GM12878 (cell line): ENCODE measurements around the gene FASTK. TPM values are rescaled to one million over a fixed set of nuclear protein-coding genes. Genes with fewer than 3 reads are reported as not detected.

ENCODE experiments used
- ATAC-seq: fragments of 200-7000 bp; cut with Tn5 transposase; 3 replicates; pipeline ENCODE4 v1.9.1; 2020; ENCODE audit warnings: mild to moderate bottlenecking, moderate library complexity
- BruUV-seq: library from RNA; stranded (reverse); fragments of 400-500 nt; replicated peaks from 2 replicates; lab custom pipeline; 2021; lab: Mats Ljungman, UMichigan
- CTCF ChIA-PET: fragments of 300-600 bp; sonication (Branson Sonifier 250); formaldehyde crosslinking; extraction: SDS; loops from one replicate; lab custom pipeline; 2021; ENCODE audit warnings: inconsistent platforms; lab: Yijun Ruan, JAX
- POLR2A ChIA-PET: fragments of 350-600 bp; formaldehyde crosslinking; extraction: SDS; loops from one replicate; lab custom pipeline; 2021; ENCODE audit warnings: inconsistent platforms; lab: Charles Lee
- RAD21 ChIA-PET: fragments of 300-600 bp; sonication (Branson Sonifier 250); formaldehyde crosslinking; loops from one replicate; lab custom pipeline; 2023; ENCODE audit warnings: antibody characterized with exemption; ENCODE audit not compliant: unreplicated experiment; lab: Charles Lee
- SMC1A ChIA-PET: fragments of 300-600 bp; sonication (Branson Sonifier 250); formaldehyde crosslinking; loops from one replicate; lab custom pipeline; 2023; ENCODE audit not compliant: unreplicated experiment, uncharacterized antibody; lab: Charles Lee
- DNase-seq: peaks from one replicate; pipeline ENCODE4 v3.0.0-alpha.2; 2011; ENCODE audit warnings: low read depth, low spot score
- FAIRE-seq: peaks from 3 replicates; lab custom pipeline; 2011; peaks lifted over from hg19 to GRCh38; lab: Jason Lieb, UNC
- H2AFZ ChIP-seq: 2 replicates; pipeline ENCODE4 v1.6.0; 2011; ENCODE audit warnings: low read depth, low read length, control low read depth; ENCODE audit not compliant: control insufficient read depth
- H3K27ac ChIP-seq: 2 replicates; pipeline ENCODE4 v1.5.1; 2011; ENCODE audit warnings: control low read depth; ENCODE audit not compliant: control insufficient read depth, insufficient read depth
- H3K27me3 ChIP-seq, 2 experiments: replicated peaks in 1 of 2; 2 replicates each; pipeline versions ENCODE4 v1.6.0 to v1.6.1; 2011; ENCODE audit warnings: low read length in 1 of 2; ENCODE audit not compliant: control insufficient read depth in 2 of 2, insufficient read depth in 2 of 2
- H3K36me3 ChIP-seq, 2 experiments: 2 replicates each; pipeline ENCODE4 v1.5.1; 2011; ENCODE audit warnings: low read length in 1 of 2; ENCODE audit not compliant: control insufficient read depth in 2 of 2, insufficient read depth in 2 of 2
- H3K4me1 ChIP-seq: 2 replicates; pipeline ENCODE4 v1.6.1; 2011; ENCODE audit warnings: mild to moderate bottlenecking, low read length, moderate library complexity, mixed read lengths; ENCODE audit not compliant: control insufficient read depth, insufficient read depth
- H3K4me2 ChIP-seq: 2 replicates; pipeline ENCODE4 v1.6.0; 2011; ENCODE audit warnings: control low read depth; ENCODE audit not compliant: control insufficient read depth, insufficient read depth
- H3K4me3 ChIP-seq: fragments of 200-600 bp; sonication (generic); 2 replicates; pipeline ENCODE4 v1.5.1; 2016
- H3K79me2 ChIP-seq: 2 replicates; pipeline ENCODE4 v1.6.0; 2011; ENCODE audit warnings: low read length; ENCODE audit not compliant: control insufficient read depth, insufficient read depth
- H3K9ac ChIP-seq: 2 replicates; pipeline ENCODE4 v1.8.0; 2011; ENCODE audit warnings: low read length, control low read depth, mixed read lengths; ENCODE audit not compliant: control insufficient read depth, insufficient read depth
- H3K9me3 ChIP-seq: replicated peaks from 3 replicates; pipeline ENCODE4 v1.5.1; 2011; ENCODE audit warnings: mild to moderate bottlenecking, low read length; ENCODE audit not compliant: control insufficient read depth, insufficient read depth
- H4K20me1 ChIP-seq: 2 replicates; pipeline ENCODE4 v1.6.0; 2011; ENCODE audit not compliant: control insufficient read depth, insufficient read depth
- ATF7 ChIP-seq: fragments of 450-650 bp; IDR thresholded peaks from 2 replicates; pipeline ENCODE4 v1.6.1; 2016; ENCODE audit warnings: low read depth, mild to moderate bottlenecking
- BCL11A ChIP-seq: IDR thresholded peaks from 2 replicates; pipeline ENCODE4 v1.6.1; 2011; ENCODE audit warnings: low read depth, low read length
- CBFB ChIP-seq: IDR thresholded peaks from 2 replicates; pipeline ENCODE4 v1.6.1; 2016; ENCODE audit warnings: antibody characterized with exemption, low read depth
- CHD1 ChIP-seq: IDR thresholded peaks from 2 replicates; pipeline ENCODE4 v1.6.1; 2012; ENCODE audit warnings: low read depth, low read length, improper control_type of control experiment
- E2F4 ChIP-seq: IDR thresholded peaks from 2 replicates; pipeline ENCODE4 v1.6.1; 2012; ENCODE audit warnings: low read depth, low read length, improper control_type of control experiment
- ELK1 ChIP-seq: IDR thresholded peaks from 2 replicates; pipeline ENCODE4 v1.6.1; 2012; ENCODE audit warnings: low read depth, low read length, improper control_type of control experiment
- FOXM1 ChIP-seq: IDR thresholded peaks from 2 replicates; pipeline ENCODE4 v1.6.1; 2012; ENCODE audit warnings: low read depth, mild to moderate bottlenecking, inconsistent platforms, low read length, moderate library complexity
- GABPA ChIP-seq: IDR thresholded peaks from 2 replicates; pipeline ENCODE4 v1.6.1; 2014; ENCODE audit warnings: antibody characterized with exemption, low read depth, mild to moderate bottlenecking, inconsistent platforms
- GATAD2B ChIP-seq: fragments of 450-650 bp; conservative IDR thresholded peaks from 2 replicates; pipeline ENCODE4 v1.6.1; 2017; ENCODE audit warnings: low read depth, mild to moderate bottlenecking, moderate library complexity
- HDGF ChIP-seq: fragments of 450-650 bp; IDR thresholded peaks from 2 replicates; pipeline ENCODE4 v1.6.1; 2016; ENCODE audit warnings: antibody characterized with exemption
- MXI1 ChIP-seq: fragments of 150-350 bp; IDR thresholded peaks from 2 replicates; pipeline ENCODE4 v1.6.1; 2011; ENCODE audit warnings: low read depth, mild to moderate bottlenecking, inconsistent platforms, low read length, improper control_type of control experiment
- PML ChIP-seq: IDR thresholded peaks from 2 replicates; pipeline ENCODE4 v1.6.1; 2012; ENCODE audit warnings: low read length, inconsistent platforms
- RAD21 ChIP-seq: IDR thresholded peaks from 2 replicates; pipeline ENCODE4 v1.6.1; 2011; ENCODE audit warnings: mild to moderate bottlenecking, low read depth, low read length, moderate library complexity; ENCODE audit not compliant: insufficient read depth
- RAD51 ChIP-seq: fragments of 450-650 bp; IDR thresholded peaks from 2 replicates; pipeline ENCODE4 v1.6.1; 2016; ENCODE audit warnings: moderate library complexity, mild to moderate bottlenecking, inconsistent platforms
- RBBP5 ChIP-seq: fragments of 200-600 bp; sonication (generic); conservative IDR thresholded peaks from 2 replicates; pipeline ENCODE4 v1.6.1; 2016
- RCOR1 ChIP-seq: conservative IDR thresholded peaks from 2 replicates; pipeline ENCODE4 v1.6.1; 2012; ENCODE audit warnings: low read depth, low read length, improper control_type of control experiment
- SMC3 ChIP-seq: IDR thresholded peaks from 2 replicates; pipeline ENCODE4 v1.6.1; 2011; ENCODE audit warnings: low read length, improper control_type of control experiment, borderline replicate concordance
- SUPT20H ChIP-seq: IDR thresholded peaks from 2 replicates; pipeline ENCODE4 v1.6.1; 2011; ENCODE audit warnings: low read depth, mild to moderate bottlenecking, low read length, moderate library complexity, borderline replicate concordance; ENCODE audit not compliant: control insufficient read depth
- SUZ12 ChIP-seq: fragments of 200-600 bp; sonication (generic); IDR thresholded peaks from one replicate; pipeline ENCODE4 v1.6.1; 2018; ENCODE audit warnings: antibody characterized with exemption, mild to moderate bottlenecking; ENCODE audit not compliant: unreplicated experiment
- TBL1XR1 ChIP-seq: IDR thresholded peaks from 2 replicates; pipeline ENCODE4 v1.6.1; 2012; ENCODE audit warnings: low read depth, low read length, improper control_type of control experiment
- TCF12 ChIP-seq: IDR thresholded peaks from 2 replicates; pipeline ENCODE4 v1.6.1; 2011; ENCODE audit warnings: low read depth, mild to moderate bottlenecking, low read length
- ZNF207 ChIP-seq: fragments of 450-650 bp; IDR thresholded peaks from 2 replicates; pipeline ENCODE4 v1.6.1; 2014; ENCODE audit warnings: antibody characterized with exemption, mild to moderate bottlenecking, borderline replicate concordance
- whole genome bisulfite sequencing: methylation state at CpG from one replicate; pipeline ENCODE4 v1.1.6; 2016; ENCODE audit warnings: low lambda C conversion rate; ENCODE audit not compliant: insufficient replicate concordance, insufficient coverage; ENCODE audit errors: missing lambda C conversion rate; 5-methylcytosine and 5-hydroxymethylcytosine counted together
- in situ Hi-C: fragments of 300-500 bp; cut with MboI; formaldehyde crosslinking; loops from 9 replicates; pipeline ENCODE4 v1.14.3; 2018; ENCODE audit warnings: mixed read lengths
- intact Hi-C: fragments of 100-400 bp; cut with micrococcal nuclease; formaldehyde crosslinking; loops from one replicate; pipeline ENCODE4 v1.14.2; 2022; ENCODE audit not compliant: unreplicated experiment
- polyA plus RNA-seq, 11 experiments: library from polyadenylated mRNA; depleted of rRNA in 4 of 11; unstranded in 6 of 11; stranded (reverse) in 5 of 11; fragments of >200 nt; fragmentation: Nextera tagmentation in 4 of 11; fragmentation: Illumina TruSeq in 1 of 11; extraction: Ambion mirVana in 4 of 11; extraction: Trizol in 1 of 11; gene quantifications; 1 replicate in 1 of 11; 2 replicates in 10 of 11; pipeline versions ENCODE4 v1.2.1 to v1.2.3, GENCODE V29; 2011 to 2016; ENCODE audit warnings: inconsistent platforms in 2 of 11, missing spikeins in 2 of 11, low read depth in 1 of 11
- total RNA-seq, 4 experiments: library from RNA; depleted of rRNA in 3 of 4; stranded (reverse); fragments of >200 nt in 3 of 4; fragmentation: Illumina TruSeq in 1 of 4; extraction: Trizol in 1 of 4; gene quantifications; 2 replicates each; pipeline versions ENCODE4 v1.2.1 to v1.2.3, GENCODE V29; 2013 to 2021

Gene FASTK
- total and polyA plus RNA-seq, 10 of the 15 experiments (the other 5 are each of a cell fraction or from before 2014, with no cell fraction given) = 0.19 to 102 (median 54.5) TPM

- TF ChIP-seq TBL1XR1 = no peak
- TF ChIP-seq MXI1 = no peak
- TF ChIP-seq GATAD2B = no peak
- TF ChIP-seq FOXM1 = no peak
- no peak for TF ChIP-seq SUPT20H
- TF ChIP-seq PML = no peak
- TF ChIP-seq, all 136 proteins: peak for 0
Observed at GRCh38 chr7:151035026-151035717, 45.4 kb downstream of the FASTK start (continued).

GRCh38 chr7:151034312-151035025 lies 46.1 kb downstream of the FASTK start:
- RAD21 ChIA-PET = no interaction called here
- Histone ChIP-seq H3K36me3 (peaks cover 0 to 3% of the 10 kb centered on the region in 2 experiments; a peak in 1 of 4 replicates), H4K20me1 (no peaks in the 10 kb centered on the region), H3K27me3 (no peaks in the 10 kb centered on the region), H3K27ac (no peak overlapping the region), H3K4me1 (peaks cover 4% of the 10 kb centered on the region), H2AFZ (no peak overlapping the region), H3K9ac (no peak overlapping the region), H3K79me2 (no peaks in the 10 kb centered on the region; the same call in 1 of the 2 replicates), H3K4me3 (no peak overlapping the region), H3K9me3 (no peaks in the 10 kb centered on the region), H3K4me2 (no peak overlapping the region)
- FAIRE-seq (no peak), DNase-seq (no peak), ATAC-seq (no peak)
- 90% methylated on average over 21 of the region's 21 CpGs for WGBS
- POLR2A ChIA-PET = no interaction called here
- CTCF ChIA-PET = no interaction called here
- intact Hi-C loops = no loop called here
- in situ Hi-C loops = no loop called here
- BruUV-seq = no TSS peak
- SMC1A ChIA-PET = no interaction called here
- TF ChIP-seq RBBP5 = no peak
- no peak for TF ChIP-seq ELK1
- TF ChIP-seq ZNF207 = no peak
- TF ChIP-seq E2F4 = no peak
- no peak for TF ChIP-seq ATF7
- no peak for TF ChIP-seq CBFB
- TF ChIP-seq RCOR1 = no peak
- TF ChIP-seq RAD21 = no peak
- TF ChIP-seq SMC3 = no peak
- TF ChIP-seq CHD1 = no peak
- no peak for TF ChIP-seq RAD51
- no peak for TF ChIP-seq GABPA
- TF ChIP-seq SUZ12 = no peak
- TF ChIP-seq TCF12 = no peak
- no peak for TF ChIP-seq FOXM1
- no peak for TF ChIP-seq HDGF
- TF ChIP-seq BCL11A = no peak
